ENCODE measurements around the gene IPO4. TPM values are rescaled to one million over a fixed set of nuclear protein-coding genes. Genes with fewer than 3 reads are reported as not detected.

The IPO4 gene
- total RNA-seq, 4 donors from 2014 or later = 43.0 to 90.5 (median 58.0) TPM

GRCh38 chr14:24172261-24172860, 16.3 kb downstream of the IPO4 start:
- peak in 1 of 2 donors; percentile 60 for DNase-seq (ENCODE audit: low spot score in 2 of 2)
- H3K27ac ChIP-seq = no peak overlapping the region
- H3K4me3 ChIP-seq = peak overlapping the region; percentile 31
- no peaks in the 10 kb centered on the region for H3K27me3 ChIP-seq
- WGBS = 55% methylated on average over 30 of the region's 30 CpGs
- H3K9me3 ChIP-seq = no peaks in the 10 kb centered on the region
- peaks cover 27% of the 10 kb centered on the region for H3K36me3 ChIP-seq
- H3K4me1 ChIP-seq = peaks cover 10% of the 10 kb centered on the region
- no peak for TF ChIP-seq POLR2A (IDR thresholded peaks at IDR 0.05)
- TF ChIP-seq POLR2AphosphoS5 (IDR thresholded peaks at IDR 0.05) = no peak

- Histone ChIP-seq H3K36me3 (peaks cover 27% of the 10 kb centered on the region), H3K4me1 (peaks cover 10% of the 10 kb centered on the region), H3K9me3 (no peaks in the 10 kb centered on the region), H3K27me3 (no peaks in the 10 kb centered on the region), H3K27ac (peak within 1 kb of the TSS; percentile 29), H3K4me3 (peak within 1 kb of the TSS; percentile 31)
- WGBS = 45% methylated on average over 33 of the region's 63 CpGs
- no peak for TF ChIP-seq POLR2A (IDR thresholded peaks at IDR 0.05)
- peak in 1 of 2 donors; percentile 74 for DNase-seq (ENCODE audit: low spot score in 2 of 2)
Measured at GRCh38 chr14:24171422-24172260, 17.0 kb downstream of the IPO4 start, which contains the start of gene REC8. REC8 (plus strand) TSS chr14:24172080; CDS start chr14:24172553, 473 bp downstream.

- Histone ChIP-seq H3K27ac (no peak overlapping the region), H3K36me3 (peaks cover 61% of the 10 kb centered on the region), H3K27me3 (no peaks in the 10 kb centered on the region), H3K9me3 (no peaks in the 10 kb centered on the region), H3K4me3 (no peak overlapping the region), H3K4me1 (peaks cover 35% of the 10 kb centered on the region)
- 89% methylated on average over 3 of the region's 3 CpGs for WGBS
- DNase-seq (ENCODE audit: low spot score in 2 of 2) = no peak
- TF ChIP-seq EP300 (IDR thresholded peaks at IDR 0.05) (no peak), POLR2AphosphoS5 (IDR thresholded peaks at IDR 0.05) (no peak), POLR2A (IDR thresholded peaks at IDR 0.05) (no peak)
- TF ChIP-seq, protein P1, sequence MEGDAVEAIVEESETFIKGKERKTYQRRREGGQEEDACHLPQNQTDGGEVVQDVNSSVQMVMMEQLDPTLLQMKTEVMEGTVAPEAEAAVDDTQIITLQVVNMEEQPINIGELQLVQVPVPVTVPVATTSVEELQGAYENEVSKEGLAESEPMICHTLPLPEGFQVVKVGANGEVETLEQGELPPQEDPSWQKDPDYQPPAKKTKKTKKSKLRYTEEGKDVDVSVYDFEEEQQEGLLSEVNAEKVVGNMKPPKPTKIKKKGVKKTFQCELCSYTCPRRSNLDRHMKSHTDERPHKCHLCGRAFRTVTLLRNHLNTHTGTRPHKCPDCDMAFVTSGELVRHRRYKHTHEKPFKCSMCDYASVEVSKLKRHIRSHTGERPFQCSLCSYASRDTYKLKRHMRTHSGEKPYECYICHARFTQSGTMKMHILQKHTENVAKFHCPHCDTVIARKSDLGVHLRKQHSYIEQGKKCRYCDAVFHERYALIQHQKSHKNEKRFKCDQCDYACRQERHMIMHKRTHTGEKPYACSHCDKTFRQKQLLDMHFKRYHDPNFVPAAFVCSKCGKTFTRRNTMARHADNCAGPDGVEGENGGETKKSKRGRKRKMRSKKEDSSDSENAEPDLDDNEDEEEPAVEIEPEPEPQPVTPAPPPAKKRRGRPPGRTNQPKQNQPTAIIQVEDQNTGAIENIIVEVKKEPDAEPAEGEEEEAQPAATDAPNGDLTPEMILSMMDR (IDR thresholded peaks at IDR 0.05) = no peak
Measured at GRCh38 chr14:24167469-24168114, 21.0 kb downstream of the IPO4 start.

DNA sequence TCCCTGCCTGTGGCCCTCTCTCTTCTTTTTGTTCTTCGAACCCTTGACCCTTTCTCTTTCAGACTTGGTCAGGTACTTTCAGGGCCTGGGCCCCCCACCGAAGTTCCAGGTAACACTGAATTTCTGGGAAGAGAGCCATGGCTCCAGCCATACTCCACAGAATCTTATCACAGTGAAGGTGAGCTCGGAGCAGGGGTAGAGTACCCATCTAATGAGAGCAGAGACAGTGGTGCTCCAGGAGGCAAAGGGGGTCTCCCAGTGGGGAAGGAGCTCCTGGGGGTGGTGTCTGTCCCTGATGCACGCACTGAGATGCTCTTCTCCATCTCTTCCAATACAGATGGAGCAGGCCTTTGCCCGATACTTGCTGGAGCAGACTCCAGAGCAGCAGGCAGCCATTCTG, 22.8 kb downstream of the IPO4 start:
- Histone ChIP-seq H3K27ac (no peak overlapping the region), H3K4me3 (no peak overlapping the region), H3K4me1 (peaks cover 40% of the 10 kb centered on the region), H3K36me3 (peaks cover 61% of the 10 kb centered on the region), H3K9me3 (no peaks in the 10 kb centered on the region), H3K27me3 (no peaks in the 10 kb centered on the region)
- TF ChIP-seq, protein P1 (IDR thresholded peaks at IDR 0.05) = no peak
- TF ChIP-seq POLR2A (IDR thresholded peaks at IDR 0.05) (no peak), POLR2AphosphoS5 (IDR thresholded peaks at IDR 0.05) (no peak), EP300 (IDR thresholded peaks at IDR 0.05) (no peak)
- peak in 1 of 2 donors; percentile 35 for DNase-seq (ENCODE audit: low spot score in 2 of 2)
- 94% methylated on average over 5 of the region's 5 CpGs for WGBS

GRCh38 chr14:24164518-24164991, 24.1 kb downstream of the IPO4 start:
- no peak overlapping the region for H3K27ac ChIP-seq
- H3K36me3 ChIP-seq = peaks cover 69% of the 10 kb centered on the region
- no peak overlapping the region for H3K4me3 ChIP-seq
- TF ChIP-seq POLR2AphosphoS5 (IDR thresholded peaks at IDR 0.05) (no peak), EP300 (IDR thresholded peaks at IDR 0.05) (no peak)
- TF ChIP-seq, protein P1 (IDR thresholded peaks at IDR 0.05) = no peak
- WGBS = 45% methylated on average over 9 of the region's 14 CpGs
- H3K4me1 ChIP-seq = peaks cover 47% of the 10 kb centered on the region
- DNase-seq (ENCODE audit: low spot score in 2 of 2) = peak in 1 of 2 donors; percentile 56
- no peaks in the 10 kb centered on the region for H3K9me3 ChIP-seq
- H3K27me3 ChIP-seq = no peaks in the 10 kb centered on the region

Measured in suprapubic skin (tissue), 4 donors.